C4-2B (cell line): ENCODE data around the gene KCNK7.

Experiments used
- ZFX ChIP-seq: fragments of 450-650 bp; IDR thresholded peaks from 2 replicates; pipeline ENCODE4 v1.6.1; 2017
- TF ChIP-seq, protein P1 (sequence below): fragments of 450-650 bp; conservative IDR thresholded peaks from 2 replicates; pipeline ENCODE4 v1.5.1; 2017; ENCODE audit warnings: mild to moderate bottlenecking

DNA sequence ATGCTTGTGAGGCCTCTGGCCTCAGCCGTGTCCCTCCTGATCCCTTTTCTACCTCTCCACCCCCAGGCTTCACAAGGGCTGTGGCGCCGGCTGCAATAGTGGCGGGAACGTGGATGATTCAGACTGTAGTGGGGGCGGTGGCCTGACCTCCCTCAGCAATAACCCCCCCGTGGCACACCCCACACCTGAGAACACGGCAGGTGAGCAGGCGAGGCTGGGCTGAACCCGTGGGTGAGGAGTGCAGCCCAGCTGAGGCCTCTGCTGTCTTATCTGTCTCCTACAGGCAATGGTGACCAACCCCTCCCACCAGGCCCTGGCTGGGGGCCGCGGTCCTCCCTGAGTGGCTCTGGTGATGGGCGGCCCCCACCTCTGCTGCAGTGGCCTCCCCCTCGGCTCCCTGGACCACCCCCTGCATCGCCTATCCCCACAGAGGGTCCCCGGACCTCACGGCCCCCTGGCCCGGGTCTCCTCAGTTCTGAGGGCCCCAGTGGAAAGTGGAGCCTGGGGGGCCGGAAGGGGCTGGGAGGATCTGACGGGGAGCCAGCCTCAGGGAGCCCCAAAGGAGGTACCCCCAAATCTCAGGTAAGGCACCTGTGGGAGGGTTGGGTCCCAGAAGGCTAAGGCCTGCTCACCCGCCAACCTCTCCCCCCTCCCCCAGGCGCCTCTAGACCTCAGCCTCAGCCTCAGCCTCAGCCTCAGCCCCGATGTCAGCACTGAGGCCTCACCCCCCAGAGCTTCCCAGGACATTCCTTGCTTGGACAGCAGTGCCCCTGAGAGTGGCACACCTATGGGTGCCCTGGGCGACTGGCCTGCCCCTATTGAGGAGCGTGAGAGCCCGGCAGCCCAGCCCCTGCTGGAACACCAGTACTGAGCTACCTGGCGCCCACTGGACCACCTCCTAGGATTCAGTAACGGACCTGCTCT, 40.8 kb upstream of the KCNK7 start:
- TF ChIP-seq, protein P1, sequence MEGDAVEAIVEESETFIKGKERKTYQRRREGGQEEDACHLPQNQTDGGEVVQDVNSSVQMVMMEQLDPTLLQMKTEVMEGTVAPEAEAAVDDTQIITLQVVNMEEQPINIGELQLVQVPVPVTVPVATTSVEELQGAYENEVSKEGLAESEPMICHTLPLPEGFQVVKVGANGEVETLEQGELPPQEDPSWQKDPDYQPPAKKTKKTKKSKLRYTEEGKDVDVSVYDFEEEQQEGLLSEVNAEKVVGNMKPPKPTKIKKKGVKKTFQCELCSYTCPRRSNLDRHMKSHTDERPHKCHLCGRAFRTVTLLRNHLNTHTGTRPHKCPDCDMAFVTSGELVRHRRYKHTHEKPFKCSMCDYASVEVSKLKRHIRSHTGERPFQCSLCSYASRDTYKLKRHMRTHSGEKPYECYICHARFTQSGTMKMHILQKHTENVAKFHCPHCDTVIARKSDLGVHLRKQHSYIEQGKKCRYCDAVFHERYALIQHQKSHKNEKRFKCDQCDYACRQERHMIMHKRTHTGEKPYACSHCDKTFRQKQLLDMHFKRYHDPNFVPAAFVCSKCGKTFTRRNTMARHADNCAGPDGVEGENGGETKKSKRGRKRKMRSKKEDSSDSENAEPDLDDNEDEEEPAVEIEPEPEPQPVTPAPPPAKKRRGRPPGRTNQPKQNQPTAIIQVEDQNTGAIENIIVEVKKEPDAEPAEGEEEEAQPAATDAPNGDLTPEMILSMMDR = no peak
- no peak for TF ChIP-seq ZFX
